ENCODE data around the gene GOLGA6C. TPM values are rescaled to one million over a fixed set of nuclear protein-coding genes. Genes with fewer than 3 reads are reported as not detected.
A peak's percentile ranks its signal among the peaks of the same experiment; 100 is the strongest.
"Not testable (repeated sequence)": the region's sequence is repeated elsewhere in the genome, so short reads cannot be mapped to it uniquely, and the experiment has no call there.

The GOLGA6C gene
- total RNA-seq, 1 donor from 2014 or later = not detected

GRCh38 chr15:75237316-75237982, 20.7 kb upstream of the GOLGA6C start:
- no peaks in the 10 kb centered on the region for H3K79me2 ChIP-seq (ENCODE audit: low read depth)
- H2AFZ ChIP-seq (replicated peaks) = no peak overlapping the region
- no peaks in the 10 kb centered on the region for H3K9me3 ChIP-seq (ENCODE audit: low read depth)
- Mint-ChIP-seq H3K27me3 (ENCODE audit: insufficient read depth, low read depth) (peaks cover 2% of the 10 kb centered on the region), H3K4me1 (no peaks in the 10 kb centered on the region), H3K4me3 (no peak overlapping the region), H3K27ac (no peak overlapping the region), H3K36me3 (no peaks in the 10 kb centered on the region), H3K9me3 (no peaks in the 10 kb centered on the region)
- no peak overlapping the region for H3K4me3 ChIP-seq
- H3K4me2 ChIP-seq = no peak overlapping the region
- no peak overlapping the region for H3K27ac ChIP-seq
- H3F3A ChIP-seq (ENCODE audit: low read depth) = no peaks in the 10 kb centered on the region
- TF ChIP-seq CTCF (IDR thresholded peaks at IDR 0.05) = no peak
- TF ChIP-seq EZH2 (IDR thresholded peaks at IDR 0.05) = no peak
- TF ChIP-seq EZH2phosphoT487 (IDR thresholded peaks at IDR 0.05) = no peak
- H3K4me1 ChIP-seq = no peaks in the 10 kb centered on the region
- H3K27me3 ChIP-seq = no peaks in the 10 kb centered on the region
- H3K9ac ChIP-seq = no peak overlapping the region
- DNase-seq (ENCODE audit: low spot score) = peak; percentile 10
- no peaks in the 10 kb centered on the region for H4K20me1 ChIP-seq (ENCODE audit: low read depth)
- H3K36me3 ChIP-seq = no peaks in the 10 kb centered on the region

GRCh38 chr15:75238150-75238549, 20.0 kb upstream of the GOLGA6C start:
- Mint-ChIP-seq H3K4me1 (no peaks in the 10 kb centered on the region), H3K27ac (no peak overlapping the region), H3K4me3 (no peak overlapping the region), H3K27me3 (ENCODE audit: insufficient read depth, low read depth) (peaks cover 2% of the 10 kb centered on the region), H3K36me3 (no peaks in the 10 kb centered on the region), H3K9me3 (no peaks in the 10 kb centered on the region)
- H3K9ac ChIP-seq = no peak overlapping the region
- H3K4me1 ChIP-seq = no peaks in the 10 kb centered on the region
- no peak overlapping the region for H3K4me2 ChIP-seq
- H3K4me3 ChIP-seq = no peak overlapping the region
- H3K27me3 ChIP-seq = no peaks in the 10 kb centered on the region
- no peak overlapping the region for H3K27ac ChIP-seq
- H3K36me3 ChIP-seq = no peaks in the 10 kb centered on the region
- H3F3A ChIP-seq (ENCODE audit: low read depth) = no peaks in the 10 kb centered on the region
- no peaks in the 10 kb centered on the region for H3K9me3 ChIP-seq (ENCODE audit: low read depth)
- DNase-seq (ENCODE audit: low spot score) = no peak
- no peaks in the 10 kb centered on the region for H4K20me1 ChIP-seq (ENCODE audit: low read depth)
- no peak for TF ChIP-seq EZH2phosphoT487 (IDR thresholded peaks at IDR 0.05)
- TF ChIP-seq EZH2 (IDR thresholded peaks at IDR 0.05) = no peak
- no peak for TF ChIP-seq CTCF (IDR thresholded peaks at IDR 0.05)
- no peak overlapping the region for H2AFZ ChIP-seq (replicated peaks)
- H3K79me2 ChIP-seq (ENCODE audit: low read depth) = no peaks in the 10 kb centered on the region

GRCh38 chr15:75245741-75246140, 12.4 kb upstream of the GOLGA6C start:
- H3K36me3 ChIP-seq; H3K4me3 ChIP-seq; H3K4me1 ChIP-seq; H2AFZ ChIP-seq (replicated peaks); H3K4me1 Mint-ChIP-seq; H3K4me3 Mint-ChIP-seq; H3F3A ChIP-seq (ENCODE audit: low read depth); H3K27ac Mint-ChIP-seq; H3K36me3 Mint-ChIP-seq; H3K27ac ChIP-seq; H3K9me3 Mint-ChIP-seq; H4K20me1 ChIP-seq (ENCODE audit: low read depth); DNase-seq (ENCODE audit: low spot score); H3K27me3 Mint-ChIP-seq (ENCODE audit: insufficient read depth, low read depth); H3K79me2 ChIP-seq (ENCODE audit: low read depth); H3K4me2 ChIP-seq; H3K9ac ChIP-seq; H3K9me3 ChIP-seq (ENCODE audit: low read depth): not testable (repeated sequence)
- H3K27me3 ChIP-seq = peaks cover 11% of the 10 kb centered on the region

GRCh38 chr15:75248991-75249390, 9.1 kb upstream of the GOLGA6C start:
- H2AFZ ChIP-seq (replicated peaks); H3K4me1 ChIP-seq; H3F3A ChIP-seq (ENCODE audit: low read depth); H3K9me3 ChIP-seq (ENCODE audit: low read depth); H3K9me3 Mint-ChIP-seq; H3K9ac ChIP-seq; H3K27me3 Mint-ChIP-seq (ENCODE audit: insufficient read depth, low read depth); H3K27ac Mint-ChIP-seq; H3K4me3 ChIP-seq; H3K36me3 Mint-ChIP-seq; DNase-seq (ENCODE audit: low spot score); H3K4me3 Mint-ChIP-seq; H3K4me1 Mint-ChIP-seq; H3K4me2 ChIP-seq; H3K36me3 ChIP-seq; H3K27ac ChIP-seq; H3K79me2 ChIP-seq (ENCODE audit: low read depth); H4K20me1 ChIP-seq (ENCODE audit: low read depth): not testable (repeated sequence)
- H3K27me3 ChIP-seq = peaks cover 11% of the 10 kb centered on the region

Measured in neural progenitor cell (in vitro differentiated cells).